ENCODE measurements around the gene MLXIP.
A peak's percentile ranks its signal among the peaks of the same experiment; 100 is the strongest.

- TF ChIP-seq, protein P1, sequence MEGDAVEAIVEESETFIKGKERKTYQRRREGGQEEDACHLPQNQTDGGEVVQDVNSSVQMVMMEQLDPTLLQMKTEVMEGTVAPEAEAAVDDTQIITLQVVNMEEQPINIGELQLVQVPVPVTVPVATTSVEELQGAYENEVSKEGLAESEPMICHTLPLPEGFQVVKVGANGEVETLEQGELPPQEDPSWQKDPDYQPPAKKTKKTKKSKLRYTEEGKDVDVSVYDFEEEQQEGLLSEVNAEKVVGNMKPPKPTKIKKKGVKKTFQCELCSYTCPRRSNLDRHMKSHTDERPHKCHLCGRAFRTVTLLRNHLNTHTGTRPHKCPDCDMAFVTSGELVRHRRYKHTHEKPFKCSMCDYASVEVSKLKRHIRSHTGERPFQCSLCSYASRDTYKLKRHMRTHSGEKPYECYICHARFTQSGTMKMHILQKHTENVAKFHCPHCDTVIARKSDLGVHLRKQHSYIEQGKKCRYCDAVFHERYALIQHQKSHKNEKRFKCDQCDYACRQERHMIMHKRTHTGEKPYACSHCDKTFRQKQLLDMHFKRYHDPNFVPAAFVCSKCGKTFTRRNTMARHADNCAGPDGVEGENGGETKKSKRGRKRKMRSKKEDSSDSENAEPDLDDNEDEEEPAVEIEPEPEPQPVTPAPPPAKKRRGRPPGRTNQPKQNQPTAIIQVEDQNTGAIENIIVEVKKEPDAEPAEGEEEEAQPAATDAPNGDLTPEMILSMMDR (IDR thresholded peaks at IDR 0.05; ENCODE audit: poor library complexity, severe bottlenecking) = no peak
- peak; percentile 26 for TF ChIP-seq RAD21 (conservative IDR thresholded peaks at IDR 0.05)
- peak; percentile 21 for TF ChIP-seq EP300 (conservative IDR thresholded peaks at IDR 0.05; ENCODE audit: poor library complexity, severe bottlenecking)
Measured at GRCh38 chr12:122078141-122079032, at the start of gene MLXIP.

Data from neural cell (in vitro differentiated cells).